HG03460 (cell line): ENCODE measurements around the gene MARK3.

Source experiments
- ATAC-seq: cut with Tn5 transposase; IDR thresholded peaks from one replicate; pipeline ENCODE4 v1.9.1; 2021; ENCODE audit not compliant: unreplicated experiment

The MARK3 gene

DNA sequence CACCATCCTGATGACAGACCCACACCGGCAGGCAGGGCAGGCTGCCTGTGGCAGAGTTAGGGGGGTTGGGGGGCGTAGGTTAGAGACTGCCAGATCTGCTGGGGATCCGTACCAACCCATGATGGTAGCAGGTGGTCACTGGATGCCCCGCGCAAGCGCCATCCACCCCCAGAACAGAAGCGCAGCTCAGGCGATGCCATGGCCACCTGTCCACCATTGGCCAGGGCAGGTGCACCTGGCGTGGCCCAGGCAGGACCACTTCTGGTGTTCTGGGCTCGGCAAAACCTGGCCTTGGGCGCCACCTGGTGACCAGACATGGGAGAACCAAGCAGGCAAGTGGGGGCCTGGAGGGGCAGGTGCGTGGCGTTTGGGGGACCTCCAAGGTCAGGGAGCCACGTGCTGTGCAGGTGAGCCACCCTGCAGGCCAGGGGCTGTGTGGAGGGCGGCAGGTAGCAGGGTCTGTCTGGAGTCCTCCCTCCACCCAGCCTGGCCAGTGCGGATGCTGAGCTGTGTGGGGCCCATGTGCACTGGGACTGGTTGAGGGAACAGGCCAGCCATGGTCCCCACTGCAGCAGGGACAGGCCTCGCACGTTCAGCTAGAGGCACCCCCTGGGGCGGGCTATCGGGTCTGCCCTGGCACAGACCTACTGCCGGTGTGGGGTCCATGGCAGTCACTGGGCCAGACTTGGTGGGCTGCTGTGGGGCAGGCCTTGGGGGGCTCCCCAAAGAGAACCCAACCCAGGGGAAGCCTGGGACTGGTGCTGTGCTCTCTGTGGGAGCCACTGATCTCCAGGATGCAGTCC lies 161.6 kb downstream of the MARK3 start:
- ATAC-seq, result no peak

DNA sequence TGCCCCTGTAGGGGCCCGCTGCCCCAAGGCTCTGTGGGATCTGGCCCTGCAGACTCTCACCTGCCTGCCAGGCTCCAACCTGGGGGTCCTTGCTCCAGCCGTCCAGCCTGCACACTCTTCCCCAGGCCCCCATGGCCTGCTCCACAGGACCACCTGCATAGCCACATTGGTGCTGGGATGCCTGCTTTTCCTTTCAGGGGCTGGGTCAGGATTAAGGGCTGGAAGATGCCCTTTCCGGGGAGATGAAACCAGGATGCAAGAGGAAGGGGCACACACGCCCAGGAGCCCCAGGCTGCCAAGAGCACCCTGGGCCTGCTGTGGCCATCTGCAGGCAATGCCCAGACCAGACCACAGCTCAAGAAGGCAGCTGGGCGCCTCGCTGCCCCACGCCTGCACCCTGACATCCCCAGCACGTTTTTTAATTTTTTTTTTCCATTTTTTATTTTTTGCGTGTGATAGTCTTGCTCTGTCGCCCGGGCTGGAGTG lies 162.3 kb downstream of the MARK3 start:
- no peak for ATAC-seq

DNA sequence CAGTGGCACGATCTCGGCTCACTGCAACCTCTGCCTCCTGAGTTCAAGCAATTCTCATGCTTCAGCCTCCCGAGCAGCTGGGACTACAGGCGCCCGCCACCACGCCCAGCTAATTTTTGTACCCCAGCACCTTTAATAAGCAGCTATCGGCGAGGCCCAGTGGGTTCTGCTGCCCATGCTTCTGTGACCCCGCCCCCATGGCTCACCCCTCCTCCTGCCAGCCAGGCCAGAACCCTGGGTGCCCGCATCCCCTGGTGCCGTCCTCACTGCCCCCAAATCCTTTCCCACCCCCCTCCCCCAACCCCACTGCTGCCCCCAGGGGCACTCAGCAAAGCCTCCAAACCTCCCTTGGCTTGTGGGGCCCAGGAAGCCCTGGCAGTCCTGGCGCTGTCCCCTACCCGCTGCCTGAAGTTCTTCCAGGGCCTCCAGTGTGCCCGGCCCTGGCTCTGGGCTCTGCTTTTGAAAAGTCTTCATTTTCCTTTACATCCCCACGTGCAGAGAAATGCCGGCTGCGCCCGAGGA lies 162.8 kb downstream of the MARK3 start:
- no peak for ATAC-seq

DNA sequence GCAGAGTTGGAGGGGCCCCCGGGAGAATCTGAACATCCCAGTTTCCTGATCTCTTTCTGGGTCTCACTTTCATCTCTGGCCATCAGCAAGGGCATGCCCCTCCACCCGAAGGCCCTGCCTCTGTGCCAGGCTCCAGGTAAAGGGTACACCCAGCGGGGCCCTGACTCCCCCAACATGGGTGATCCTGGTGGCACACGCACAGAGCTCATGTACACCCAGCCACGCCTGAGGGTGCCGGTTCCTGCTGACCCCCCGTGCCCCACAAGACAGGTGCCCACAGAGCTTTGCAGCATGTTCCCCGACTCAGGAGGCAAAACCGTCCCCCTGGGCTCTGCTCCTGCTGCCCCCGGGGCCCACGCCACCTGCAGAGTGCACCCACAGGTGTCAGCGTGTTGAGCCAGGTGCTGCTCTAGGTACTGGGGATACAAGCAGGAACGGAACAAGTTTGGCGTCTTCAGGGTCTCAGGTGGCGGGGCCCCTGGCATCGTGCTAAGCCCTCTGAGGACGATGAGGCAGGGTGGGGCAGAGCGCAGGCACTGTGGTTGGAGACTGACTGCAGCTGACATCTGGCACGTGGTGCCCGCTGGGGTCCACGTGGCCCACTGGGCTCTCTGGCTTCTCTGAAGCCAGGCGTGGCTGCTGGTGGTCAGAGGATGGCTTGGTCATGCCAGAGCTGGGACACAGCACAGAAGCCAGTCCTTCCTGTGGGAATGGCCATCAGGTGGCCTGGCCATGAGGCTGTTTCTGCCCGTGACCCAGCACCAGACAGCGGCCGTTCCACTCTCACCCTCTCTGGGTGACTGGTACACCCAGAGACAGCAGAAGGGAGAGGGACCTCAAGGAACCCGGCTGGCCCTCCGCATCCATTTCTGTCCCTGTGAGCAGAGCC lies 163.5 kb downstream of the MARK3 start:
- no peak for ATAC-seq

- no peak for ATAC-seq
Measured at GRCh38 chr14:103549361-103550311, 164.4 kb downstream of the MARK3 start.

DNA sequence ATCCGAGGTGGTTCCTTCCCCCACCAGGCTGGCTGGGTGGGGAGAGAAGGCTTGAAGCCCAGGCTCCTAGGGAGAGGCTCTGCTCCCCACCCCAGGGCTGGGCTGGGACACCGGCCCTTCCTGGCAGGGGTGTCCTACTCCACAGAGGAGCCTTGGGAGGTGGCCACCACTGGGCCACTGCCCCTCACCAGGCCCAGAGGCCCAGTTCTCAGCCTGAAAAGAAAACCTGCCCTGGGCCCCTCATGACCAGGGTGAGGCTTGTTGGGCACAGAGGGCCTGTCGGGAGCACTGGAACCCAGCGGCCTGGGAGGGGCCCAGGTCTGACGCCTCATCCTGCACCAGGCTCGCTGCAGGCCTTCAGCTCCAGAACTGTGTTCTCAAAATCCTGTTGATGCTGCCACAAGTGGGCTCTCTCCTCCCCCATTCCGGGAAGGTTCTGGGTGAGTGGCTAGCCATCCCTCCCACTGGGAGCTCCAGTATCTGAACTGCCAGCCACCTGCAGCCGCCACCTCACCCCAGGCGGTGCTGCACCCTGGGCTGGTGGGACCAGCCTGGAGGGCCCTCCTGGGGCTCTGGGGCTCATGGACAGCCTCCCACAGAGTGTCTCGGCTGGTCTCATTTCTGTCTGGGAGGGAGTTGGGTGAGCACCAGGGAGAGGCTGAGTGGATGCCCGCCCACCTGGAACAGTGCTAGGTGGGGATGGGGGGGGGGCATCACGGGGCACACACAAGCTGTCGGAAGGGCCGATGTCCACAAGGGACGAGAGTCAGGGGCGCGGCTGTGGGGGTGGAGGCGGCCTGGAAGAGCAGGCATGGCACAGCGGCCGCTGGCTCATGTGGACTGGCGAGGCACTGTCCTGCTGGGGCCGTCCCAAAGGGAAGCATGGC lies 165.5 kb downstream of the MARK3 start:
- no peak for ATAC-seq

- ATAC-seq, result no peak
Measured at GRCh38 chr14:103551338-103551762, 166.1 kb downstream of the MARK3 start.

DNA sequence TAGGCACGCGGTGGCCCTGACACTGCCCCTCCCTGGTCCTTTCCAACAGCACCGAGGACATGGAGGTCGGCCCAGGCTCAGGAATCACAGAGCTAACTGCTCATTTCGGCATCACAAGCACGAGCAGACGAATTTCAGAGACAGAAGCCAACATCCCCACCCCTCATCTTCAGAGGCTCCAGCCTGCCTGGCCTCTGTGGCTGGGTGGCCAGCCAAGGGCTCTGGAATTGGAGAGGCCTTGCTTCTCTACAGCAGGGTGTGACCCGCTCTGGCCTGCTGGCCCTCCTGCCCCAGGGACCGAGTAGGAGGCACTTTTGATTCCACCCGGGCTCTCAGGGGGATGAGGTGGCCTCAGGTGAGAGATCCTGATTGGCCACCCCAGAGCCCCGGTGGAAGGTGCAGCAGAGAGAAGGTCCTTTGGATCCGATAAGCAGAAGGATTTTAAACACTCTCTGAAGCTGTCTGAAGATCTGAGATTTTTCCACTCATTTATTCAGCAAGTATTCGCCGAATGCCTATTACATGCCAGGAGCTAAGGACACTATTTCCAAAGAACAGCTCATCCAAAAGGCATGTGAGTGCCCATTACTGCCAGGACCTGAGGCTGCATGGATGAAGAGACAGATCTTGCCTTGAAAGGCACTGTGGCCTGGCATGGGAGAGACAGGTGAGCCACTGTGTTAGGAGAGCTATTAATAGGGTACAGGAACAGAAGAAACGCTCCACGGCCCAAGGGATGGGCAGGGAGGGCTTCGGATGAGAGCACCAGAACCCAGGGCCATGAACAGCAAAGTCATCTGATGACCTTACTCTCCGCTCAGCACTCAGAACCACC lies 167.0 kb downstream of the MARK3 start:
- ATAC-seq, result no peak

- no peak for ATAC-seq
Measured at GRCh38 chr14:103552846-103553210, 167.6 kb downstream of the MARK3 start.
